ENCODE results near the gene DYNLL2. TPM values are rescaled to one million over a fixed set of nuclear protein-coding genes. Genes with fewer than 3 reads are reported as not detected.

DYNLL2 gene
- total RNA-seq = 10 to 100 TPM; 35.6 to 51.0 (median 41.2) TPM

- Histone ChIP-seq H3K27me3 (no peaks in the 10 kb centered on the region), H3K4me1 (peaks cover 39 to 43% of the 10 kb centered on the region in 2 donors), H3K36me3 (peaks cover 4 to 10% of the 10 kb centered on the region in 2 donors), H3K27ac (peak within 1 kb of the TSS; percentile 94 to 96 (median 94)), H3K9me3 (no peaks in the 10 kb centered on the region), H3K4me3 (replicated peaks in 1 of 3) (peak within 1 kb of the TSS; percentile 44 to 76 (median 68))
- intact Hi-C loops (cut with DNase I) = loop anchor here (2.0 kb wide), 1 partner anchor 76 kb away; the partner anchor contains the start of gene SRSF1
- DNase-seq = peak; percentile 89 to 90
- TF ChIP-seq CTCF (IDR thresholded peaks at IDR 0.05) = no peak
- no peak for TF ChIP-seq POLR2A (IDR thresholded peaks at IDR 0.05)
- WGBS, 2 donors = 3 to 9% methylated on average over 7 to 9 of the region's 45 CpGs
Observed at GRCh38 chr17:58082870-58083490, at the start of gene DYNLL2. Gene DYNLL2, plus strand, starts transcription at chr17:58083419. Its CDS starts 3,672 bp downstream, at chr17:58087091.

- 90 to 95% methylated on average over 3 of the region's 3 CpGs for WGBS, 2 donors
- H3K4me3 ChIP-seq (replicated peaks in 1 of 3) = no peak overlapping the region
Observed at GRCh38 chr17:58039975-58040374, 43.2 kb upstream of the DYNLL2 start.

DNA sequence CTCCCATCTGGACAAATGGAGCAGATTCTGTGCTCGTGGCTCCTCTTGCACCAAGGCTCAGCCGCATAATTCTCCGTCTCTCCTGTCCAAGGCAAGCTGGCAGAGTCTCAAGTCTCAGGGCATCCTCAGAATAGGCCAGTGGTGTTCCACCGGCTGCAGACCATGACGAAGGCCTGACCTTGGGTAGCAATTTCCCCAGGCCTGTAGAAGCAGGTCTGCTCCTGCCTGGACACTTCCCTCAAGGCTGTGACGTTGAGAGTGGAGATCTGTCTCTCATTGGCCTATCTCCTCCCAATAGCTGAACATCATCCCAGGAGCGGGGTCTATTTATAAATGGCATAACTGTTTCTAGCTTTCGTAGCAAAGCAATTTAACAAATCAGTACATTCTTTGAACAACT is 42.8 kb upstream of the DYNLL2 start:
- Histone ChIP-seq H3K27me3 (no peaks in the 10 kb centered on the region), H3K4me1 (no peaks in the 10 kb centered on the region), H3K36me3 (no peaks in the 10 kb centered on the region), H3K27ac (no peak overlapping the region), H3K9me3 (no peaks in the 10 kb centered on the region), H3K4me3 (replicated peaks in 1 of 3) (no peak overlapping the region)
- DNase-seq = no peak
- TF ChIP-seq CTCF (IDR thresholded peaks at IDR 0.05) (no peak), POLR2A (IDR thresholded peaks at IDR 0.05) (no peak)
- intact Hi-C loops (cut with DNase I) = no loop called here
- 80% methylated on average over 8 of the region's 8 CpGs for WGBS, 2 donors

More at GRCh38 chr17:58039975-58040374, 43.2 kb upstream of the DYNLL2 start:
- no peaks in the 10 kb centered on the region for H3K4me1 ChIP-seq
- intact Hi-C loops (cut with DNase I) = no loop called here
- no peaks in the 10 kb centered on the region for H3K9me3 ChIP-seq
- TF ChIP-seq POLR2A (IDR thresholded peaks at IDR 0.05) = no peak
- TF ChIP-seq CTCF (IDR thresholded peaks at IDR 0.05) = no peak
- no peaks in the 10 kb centered on the region for H3K36me3 ChIP-seq
- H3K27me3 ChIP-seq = no peaks in the 10 kb centered on the region
- H3K27ac ChIP-seq = no peak overlapping the region
- DNase-seq = no peak

DNA sequence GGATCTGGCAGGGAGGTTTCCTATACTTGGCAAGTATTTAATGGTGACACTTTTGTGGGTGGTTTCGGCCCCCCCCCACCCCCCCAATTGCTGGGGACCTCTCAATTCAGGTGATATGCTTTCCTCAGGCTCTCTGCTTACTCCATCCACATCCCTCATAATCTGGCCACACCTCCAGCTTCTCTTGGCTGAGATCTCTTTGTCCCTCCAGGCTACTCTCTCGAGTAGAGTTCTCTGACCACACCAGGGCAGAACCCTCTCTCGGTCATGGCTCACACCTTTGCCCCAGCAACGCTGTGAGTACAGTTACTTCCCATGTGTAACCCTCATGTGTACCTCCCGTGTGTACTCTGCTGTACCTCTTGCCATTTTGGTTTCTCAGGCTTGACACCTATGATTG is 42.1 kb upstream of the DYNLL2 start:
- TF ChIP-seq POLR2A (IDR thresholded peaks at IDR 0.05) (no peak), CTCF (IDR thresholded peaks at IDR 0.05) (no peak)
- WGBS, 2 donors = 40 to 48% methylated on average over 5 of the region's 5 CpGs
- no peaks in the 10 kb centered on the region for H3K4me1 ChIP-seq
- H3K4me3 ChIP-seq (replicated peaks in 1 of 3) = no peak overlapping the region
- intact Hi-C loops (cut with DNase I) = no loop called here
- no peak overlapping the region for H3K27ac ChIP-seq
- no peaks in the 10 kb centered on the region for H3K27me3 ChIP-seq
- no peaks in the 10 kb centered on the region for H3K36me3 ChIP-seq
- no peaks in the 10 kb centered on the region for H3K9me3 ChIP-seq
- no peak for DNase-seq
